Cardiac fibroblast (primary cell): ENCODE results near the gene YBX2.

Experiments
- DNase-seq, 2 donors: peaks; one replicate each; pipeline versions ENCODE4 v3.0.0 to v3.0.0-alpha.2; 2010; ENCODE audit warnings: low read depth in 2 of 2
- H3K4me3 ChIP-seq, 2 donors: replicated peaks in 1 of 2; 1 replicate in 1 of 2; 2 replicates in 1 of 2; pipeline ENCODE4 v1.5.1; 2011; ENCODE audit warnings: low read depth in 2 of 2, low read length in 2 of 2, mild to moderate bottlenecking in 2 of 2, moderate library complexity in 1 of 2
- TF ChIP-seq, protein P1 (sequence below): IDR thresholded peaks from one replicate; pipeline ENCODE4 v1.5.1; 2011; ENCODE audit warnings: low read depth, mild to moderate bottlenecking, low read length, inconsistent platforms

The YBX2 gene

DNA sequence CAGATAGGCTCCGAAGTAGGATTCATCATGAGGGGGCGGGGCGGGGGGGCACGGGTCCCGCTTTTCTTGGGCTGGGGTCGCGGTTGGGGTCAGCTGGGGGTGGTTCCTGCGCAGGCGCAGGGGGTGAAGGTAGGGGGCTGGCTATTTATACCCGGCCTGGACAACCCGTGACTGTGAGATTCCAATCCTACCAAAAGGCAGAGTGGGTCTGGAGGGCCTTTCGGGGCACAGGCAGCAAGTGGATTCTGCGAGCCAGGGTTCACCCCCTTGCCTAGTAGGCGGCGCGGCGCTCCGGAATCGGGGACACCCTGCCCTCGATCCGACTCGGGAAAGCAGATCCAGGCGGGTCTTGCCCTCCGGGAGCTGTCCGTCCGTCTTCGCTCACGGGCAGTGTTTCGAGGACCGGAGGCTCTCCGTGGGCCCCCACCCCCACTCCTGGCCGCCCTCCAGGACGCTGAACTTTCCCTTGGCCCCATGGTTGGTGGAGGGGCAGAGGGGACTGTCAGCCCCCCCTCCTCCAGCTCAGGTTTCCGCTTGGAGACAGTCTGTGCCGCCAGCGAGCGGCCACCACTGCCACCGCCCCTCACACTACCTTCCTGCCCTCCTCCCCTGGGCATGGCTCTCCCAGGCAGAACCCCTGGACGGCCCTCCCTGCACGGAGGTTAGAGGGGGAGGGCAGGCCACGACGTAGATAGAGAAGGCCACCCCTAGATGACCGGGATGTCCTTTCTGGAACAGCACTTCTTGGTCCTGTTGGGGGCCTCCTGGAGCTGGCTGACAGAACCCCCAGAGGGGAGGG lies 12.3 kb downstream of the YBX2 start:
- peak overlapping the region; percentile 48 to 52 for H3K4me3 ChIP-seq
- TF ChIP-seq, protein P1, sequence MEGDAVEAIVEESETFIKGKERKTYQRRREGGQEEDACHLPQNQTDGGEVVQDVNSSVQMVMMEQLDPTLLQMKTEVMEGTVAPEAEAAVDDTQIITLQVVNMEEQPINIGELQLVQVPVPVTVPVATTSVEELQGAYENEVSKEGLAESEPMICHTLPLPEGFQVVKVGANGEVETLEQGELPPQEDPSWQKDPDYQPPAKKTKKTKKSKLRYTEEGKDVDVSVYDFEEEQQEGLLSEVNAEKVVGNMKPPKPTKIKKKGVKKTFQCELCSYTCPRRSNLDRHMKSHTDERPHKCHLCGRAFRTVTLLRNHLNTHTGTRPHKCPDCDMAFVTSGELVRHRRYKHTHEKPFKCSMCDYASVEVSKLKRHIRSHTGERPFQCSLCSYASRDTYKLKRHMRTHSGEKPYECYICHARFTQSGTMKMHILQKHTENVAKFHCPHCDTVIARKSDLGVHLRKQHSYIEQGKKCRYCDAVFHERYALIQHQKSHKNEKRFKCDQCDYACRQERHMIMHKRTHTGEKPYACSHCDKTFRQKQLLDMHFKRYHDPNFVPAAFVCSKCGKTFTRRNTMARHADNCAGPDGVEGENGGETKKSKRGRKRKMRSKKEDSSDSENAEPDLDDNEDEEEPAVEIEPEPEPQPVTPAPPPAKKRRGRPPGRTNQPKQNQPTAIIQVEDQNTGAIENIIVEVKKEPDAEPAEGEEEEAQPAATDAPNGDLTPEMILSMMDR, result no peak
- DNase-seq, result no peak

- TF ChIP-seq, protein P1, result no peak
- peak within 1 kb of the TSS; percentile 48 to 52 for H3K4me3 ChIP-seq
- peak; percentile 95 to 96 for DNase-seq
Measured at GRCh38 chr17:7281074-7281952, 13.1 kb downstream of the YBX2 start, which contains the start of gene SLC2A4. TSS of gene SLC2A4 (plus strand) at chr17:7281718. CDS start at chr17:7281935, 217 bp downstream.

GRCh38 chr17:7280519-7281073 lies 13.8 kb downstream of the YBX2 start:
- peak overlapping the region; percentile 36 to 52 for H3K4me3 ChIP-seq
- peak; percentile 85 to 86 for DNase-seq
- TF ChIP-seq, protein P1, result peak; percentile 99

- TF ChIP-seq, protein P1, result no peak
- DNase-seq, result no peak
- no peak overlapping the region for H3K4me3 ChIP-seq
Measured at GRCh38 chr17:7279448-7279847, 15.0 kb downstream of the YBX2 start.

DNA sequence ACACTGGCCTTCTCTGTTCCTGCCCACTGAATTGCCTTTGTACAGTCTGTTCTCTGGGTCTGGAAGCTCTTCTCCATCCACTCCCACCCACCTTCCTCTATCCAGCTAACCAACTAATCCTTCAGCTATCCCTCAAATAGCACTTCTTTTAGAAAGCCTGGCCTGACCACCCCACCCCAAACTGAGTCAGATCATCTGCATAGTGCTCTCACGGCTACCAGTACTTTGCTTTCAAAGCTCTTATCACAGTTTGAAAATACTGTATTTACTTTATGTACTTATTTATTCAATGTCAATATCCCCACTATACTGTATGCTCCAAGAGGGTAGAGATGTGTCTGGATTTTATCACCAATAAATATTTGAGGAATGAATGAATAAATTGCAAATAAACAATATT lies 27.7 kb downstream of the YBX2 start:
- TF ChIP-seq, protein P1, result no peak
- H3K4me3 ChIP-seq, result no peak overlapping the region
- peak in 1 of 2 donors; percentile 45 for DNase-seq

- TF ChIP-seq, protein P1, result no peak
- no peak overlapping the region for H3K4me3 ChIP-seq
- no peak for DNase-seq
Measured at GRCh38 chr17:7263801-7264078, 30.7 kb downstream of the YBX2 start.
